Measurements from ENCODE around the gene SLC38A3.

Gene SLC38A3

DNA sequence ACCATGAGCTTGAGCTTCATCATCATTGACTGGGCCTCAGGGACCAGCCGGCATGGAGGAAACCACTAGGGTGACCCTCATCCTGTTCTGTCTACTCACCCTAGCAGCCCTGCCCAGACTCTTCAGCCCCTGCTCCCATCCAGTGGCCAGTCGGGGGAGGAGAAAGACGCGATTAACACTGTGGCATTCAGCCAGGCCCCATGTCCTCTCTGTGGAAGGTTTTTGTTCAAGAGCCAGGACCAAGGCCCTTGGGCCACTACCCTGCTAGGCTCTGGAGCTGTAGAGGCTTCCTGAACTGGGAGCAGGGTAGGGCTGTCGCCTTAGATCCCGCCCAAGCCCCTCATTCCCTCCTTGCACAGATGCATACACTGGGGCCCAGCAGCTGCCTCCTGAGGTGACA lies 15.0 kb downstream of the SLC38A3 start:
- Histone ChIP-seq H3K79me2 (ENCODE audit: low read length) (no peaks in the 10 kb centered on the region), H2AFZ (ENCODE audit: low read depth, low read length) (no peak overlapping the region), H3K4me3 (ENCODE audit: low read length) (no peak overlapping the region), H3K27me3 (ENCODE audit: low read depth, low read length) (peaks cover 8% of the 10 kb centered on the region), H3K36me3 (replicated peaks; ENCODE audit: low read depth, low read length) (no peaks in the 10 kb centered on the region), H3K27ac (ENCODE audit: low read length) (no peak overlapping the region), H3K4me1 (ENCODE audit: low read length) (peaks cover 9% of the 10 kb centered on the region), H3K9me3 (ENCODE audit: insufficient read depth, low read length) (no peaks in the 10 kb centered on the region), H3K4me2 (ENCODE audit: low read length) (no peak overlapping the region), H4K20me1 (ENCODE audit: insufficient read depth, low read length) (no peaks in the 10 kb centered on the region), H3K9ac (ENCODE audit: low read length) (no peak overlapping the region)
- TF ChIP-seq EZH2phosphoT487 (IDR thresholded peaks at IDR 0.05; ENCODE audit: low read depth) (no peak), CTCF (IDR thresholded peaks at IDR 0.05; ENCODE audit: low read depth, low read length) (no peak)

GRCh38 chr3:50221051-50221410 lies 16.0 kb downstream of the SLC38A3 start:
- Histone ChIP-seq H3K9ac (ENCODE audit: low read length) (no peak overlapping the region), H3K9me3 (ENCODE audit: insufficient read depth, low read length) (no peaks in the 10 kb centered on the region), H3K27ac (ENCODE audit: low read length) (no peak overlapping the region), H3K79me2 (ENCODE audit: low read length) (no peaks in the 10 kb centered on the region), H3K4me2 (ENCODE audit: low read length) (no peak overlapping the region), H3K4me3 (ENCODE audit: low read length) (no peak overlapping the region), H3K27me3 (ENCODE audit: low read depth, low read length) (peaks cover 8% of the 10 kb centered on the region), H2AFZ (ENCODE audit: low read depth, low read length) (0 out of 2 replicates have a peak overlapping the region, but pooled peaks have one; percentile 96), H4K20me1 (ENCODE audit: insufficient read depth, low read length) (no peaks in the 10 kb centered on the region), H3K36me3 (replicated peaks; ENCODE audit: low read depth, low read length) (no peaks in the 10 kb centered on the region), H3K4me1 (ENCODE audit: low read length) (peaks cover 15% of the 10 kb centered on the region)
- TF ChIP-seq CTCF (IDR thresholded peaks at IDR 0.05; ENCODE audit: low read depth, low read length): no peak
- no peak for TF ChIP-seq EZH2phosphoT487 (IDR thresholded peaks at IDR 0.05; ENCODE audit: low read depth)

- no peak overlapping the region; the same call in 1 of the 2 replicates for H3K9ac ChIP-seq (ENCODE audit: low read length)
- no peak overlapping the region for H3K4me3 ChIP-seq (ENCODE audit: low read length)
- H4K20me1 ChIP-seq (ENCODE audit: insufficient read depth, low read length): no peaks in the 10 kb centered on the region
- H2AFZ ChIP-seq (ENCODE audit: low read depth, low read length): peak overlapping the region; percentile 96
- H3K27me3 ChIP-seq (ENCODE audit: low read depth, low read length): peaks cover 8% of the 10 kb centered on the region
- H3K4me2 ChIP-seq (ENCODE audit: low read length): peak overlapping the region; percentile 43
- H3K9me3 ChIP-seq (ENCODE audit: insufficient read depth, low read length): no peaks in the 10 kb centered on the region
- H3K4me1 ChIP-seq (ENCODE audit: low read length): peaks cover 15% of the 10 kb centered on the region
- H3K36me3 ChIP-seq (replicated peaks; ENCODE audit: low read depth, low read length): no peaks in the 10 kb centered on the region
- H3K79me2 ChIP-seq (ENCODE audit: low read length): no peaks in the 10 kb centered on the region
- TF ChIP-seq EZH2phosphoT487 (IDR thresholded peaks at IDR 0.05; ENCODE audit: low read depth): no peak
- peak; percentile 59 for TF ChIP-seq CTCF (IDR thresholded peaks at IDR 0.05; ENCODE audit: low read depth, low read length)
- H3K27ac ChIP-seq (ENCODE audit: low read length): no peak overlapping the region
Measured at GRCh38 chr3:50221411-50222168, 16.5 kb downstream of the SLC38A3 start.

- H3K27me3 ChIP-seq (ENCODE audit: low read depth, low read length): peaks cover 6% of the 10 kb centered on the region
- H3K4me2 ChIP-seq (ENCODE audit: low read length): no peak overlapping the region
- H3K9ac ChIP-seq (ENCODE audit: low read length): no peak overlapping the region
- H3K9me3 ChIP-seq (ENCODE audit: insufficient read depth, low read length): no peaks in the 10 kb centered on the region
- no peak overlapping the region for H3K27ac ChIP-seq (ENCODE audit: low read length)
- H3K79me2 ChIP-seq (ENCODE audit: low read length): no peaks in the 10 kb centered on the region
- no peak overlapping the region for H2AFZ ChIP-seq (ENCODE audit: low read depth, low read length)
- peaks cover 15% of the 10 kb centered on the region for H3K4me1 ChIP-seq (ENCODE audit: low read length)
- TF ChIP-seq CTCF (IDR thresholded peaks at IDR 0.05; ENCODE audit: low read depth, low read length) (no peak), EZH2phosphoT487 (IDR thresholded peaks at IDR 0.05; ENCODE audit: low read depth) (no peak)
- H4K20me1 ChIP-seq (ENCODE audit: insufficient read depth, low read length): no peaks in the 10 kb centered on the region
- H3K4me3 ChIP-seq (ENCODE audit: low read length): no peak overlapping the region
- no peaks in the 10 kb centered on the region for H3K36me3 ChIP-seq (replicated peaks; ENCODE audit: low read depth, low read length)
Measured at GRCh38 chr3:50222169-50222528, 17.1 kb downstream of the SLC38A3 start.

Data from OCI-LY3 (cell line).